Measurements from ENCODE around the gene HAND2.

Gene HAND2

DNA sequence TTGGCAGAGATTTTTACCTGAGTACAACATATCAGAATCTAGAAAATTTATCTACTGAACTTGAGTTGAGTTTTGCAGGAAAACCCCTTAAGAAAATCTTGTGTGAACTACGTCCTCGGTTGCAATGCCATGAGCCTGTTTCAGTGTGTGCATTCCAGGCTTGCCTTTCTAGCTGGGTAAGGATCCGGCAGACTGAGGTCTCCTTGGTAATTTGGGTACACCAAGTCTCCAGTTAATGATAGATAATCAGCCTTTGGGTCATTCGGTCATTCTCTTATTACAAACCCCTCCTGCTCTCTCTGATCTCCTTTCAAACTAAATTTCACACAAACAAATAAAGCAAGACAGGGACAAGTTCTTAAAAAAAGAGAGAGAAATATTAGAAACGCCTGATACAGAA, 5.9 kb upstream of the HAND2 start:
- no peak for DNase-seq

- no peak for DNase-seq
Measured at GRCh38 chr4:173535165-173535902, 5.3 kb upstream of the HAND2 start.

- DNase-seq: no peak
Measured at GRCh38 chr4:173534434-173534833, 4.4 kb upstream of the HAND2 start.

- DNase-seq: no peak
Measured at GRCh38 chr4:173532725-173533511, 2.9 kb upstream of the HAND2 start.

DNA sequence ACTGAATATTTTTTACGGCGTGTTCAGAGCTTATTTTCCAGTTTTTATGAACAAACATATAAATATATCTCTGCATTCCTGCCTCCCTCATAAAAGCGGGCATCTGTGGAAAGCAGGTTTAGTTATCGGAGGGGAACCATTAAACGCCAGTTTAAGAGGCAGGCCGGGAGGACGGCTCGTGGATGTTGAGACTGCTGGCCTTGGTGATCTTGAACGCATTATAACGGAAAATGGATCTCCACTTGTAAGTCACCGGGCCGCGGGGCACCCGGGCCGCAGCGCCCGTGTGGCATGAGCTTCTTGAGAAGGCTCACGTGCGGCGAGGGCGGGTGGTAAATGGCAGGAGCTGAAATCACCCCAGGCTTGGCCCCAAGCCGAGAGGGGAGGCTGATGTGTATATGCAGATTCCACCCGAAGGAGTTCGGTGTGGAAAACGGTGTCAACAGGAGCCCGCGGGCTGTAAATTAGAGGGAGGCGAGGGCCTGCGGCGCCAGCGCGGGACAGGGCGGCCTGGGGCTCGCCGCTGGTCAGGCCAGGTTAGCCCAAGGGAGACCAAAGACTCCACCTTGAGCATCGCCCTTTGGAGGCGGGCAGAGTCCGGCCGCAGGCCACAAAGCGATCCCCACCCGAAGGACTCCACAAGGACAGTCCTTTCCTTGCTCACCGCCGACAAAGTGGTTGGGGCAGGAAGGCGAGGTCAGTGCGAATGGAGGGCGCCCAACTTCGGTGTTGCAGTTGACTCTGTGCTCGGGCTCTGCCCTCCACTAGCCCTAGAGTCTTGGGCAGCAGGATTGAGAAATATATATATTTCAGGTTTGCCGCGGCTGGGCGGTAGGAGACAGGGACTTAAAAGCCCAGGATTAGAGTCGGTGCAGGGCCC, 1.3 kb upstream of the HAND2 start:
- no peak for DNase-seq

DNA sequence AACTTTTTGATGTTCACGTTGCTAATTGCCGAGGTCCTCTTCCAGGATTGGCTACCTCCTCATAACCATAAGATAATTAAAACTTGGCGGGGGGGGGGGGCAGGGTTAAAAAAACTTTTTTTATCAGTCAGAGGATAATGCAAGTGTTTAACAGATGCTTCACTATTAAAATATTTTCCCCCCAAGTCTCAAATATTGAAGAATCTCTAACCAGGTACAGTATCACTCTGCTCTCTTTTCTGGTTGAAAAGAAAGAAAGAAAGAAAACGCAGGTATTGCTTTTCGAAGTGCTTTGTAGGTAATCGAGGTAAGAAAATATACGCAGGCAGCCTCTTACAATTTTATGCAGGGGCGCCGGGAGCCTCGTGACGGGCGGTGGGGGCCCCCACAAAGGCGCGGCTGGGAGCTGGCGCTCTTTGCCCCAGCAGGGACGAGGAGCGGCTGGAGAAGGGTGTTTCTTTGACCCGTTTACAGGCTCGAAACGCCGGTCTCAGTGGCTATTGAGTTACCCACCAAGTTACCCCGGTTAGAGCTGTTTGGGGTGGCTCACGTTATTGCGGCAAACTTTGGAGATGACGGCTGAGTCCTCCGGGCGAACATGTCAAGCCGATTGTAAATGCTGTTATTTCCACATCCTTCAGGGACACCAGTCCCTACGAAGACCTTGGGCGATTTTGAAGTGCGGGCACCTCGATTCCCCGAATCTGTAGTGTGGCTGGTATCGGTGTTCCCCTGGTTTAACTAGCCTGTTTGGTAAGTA, 477 bp upstream of the HAND2 start:
- no peak for DNase-seq

DNA sequence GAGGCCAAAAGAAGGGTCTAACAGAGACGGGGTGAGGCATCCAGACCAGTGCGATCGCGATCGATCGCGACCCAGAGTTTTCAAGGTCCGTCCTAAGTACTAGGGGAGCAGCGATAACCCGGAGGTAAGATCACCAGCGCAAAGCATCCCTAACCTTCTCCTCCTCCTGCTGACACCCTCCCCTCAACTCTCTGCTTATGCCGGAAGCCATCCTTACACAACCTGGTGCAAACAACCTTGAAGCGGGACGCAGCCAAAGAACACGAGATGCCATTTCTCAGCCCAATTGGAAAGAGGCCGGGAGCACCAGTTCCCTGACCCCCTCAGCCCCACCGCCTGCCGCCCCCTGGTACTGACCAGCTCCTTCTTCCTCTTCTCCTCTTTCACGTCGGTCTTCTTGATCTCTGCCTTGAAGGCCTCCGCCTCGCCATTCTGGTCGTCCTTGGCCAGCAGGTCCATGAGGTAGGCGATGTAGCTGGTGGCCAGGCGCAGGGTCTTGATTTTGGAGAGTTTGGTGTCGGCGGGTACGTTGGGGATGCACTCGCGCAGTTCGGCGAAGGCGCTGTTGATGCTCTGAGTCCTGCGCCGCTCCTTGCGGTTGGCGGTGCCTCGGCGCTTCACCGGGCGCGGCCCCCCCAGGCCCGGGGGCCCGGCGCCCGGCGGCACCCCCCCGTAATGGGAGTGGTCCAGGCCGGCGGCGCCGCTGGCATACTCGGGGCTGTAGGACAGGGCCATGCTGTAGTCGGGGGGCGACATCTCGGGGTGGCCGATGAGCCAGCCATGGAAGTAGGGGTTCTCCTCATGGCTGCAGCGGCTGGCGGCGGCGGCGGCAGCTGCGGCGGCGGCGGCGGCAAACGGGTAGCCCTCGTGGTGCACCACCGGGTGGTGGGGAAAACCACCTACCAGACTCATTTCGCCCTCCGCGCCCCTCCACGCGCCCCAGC, 1.4 kb downstream of the HAND2 start:
- no peak for DNase-seq

- DNase-seq: no peak
Measured at GRCh38 chr4:173527103-173527891, 2.7 kb downstream of the HAND2 start.

- no peak for DNase-seq
Measured at GRCh38 chr4:173526724-173527102, 3.3 kb downstream of the HAND2 start.

- no peak for DNase-seq
Measured at GRCh38 chr4:173526027-173526482, 4.0 kb downstream of the HAND2 start.

DNA sequence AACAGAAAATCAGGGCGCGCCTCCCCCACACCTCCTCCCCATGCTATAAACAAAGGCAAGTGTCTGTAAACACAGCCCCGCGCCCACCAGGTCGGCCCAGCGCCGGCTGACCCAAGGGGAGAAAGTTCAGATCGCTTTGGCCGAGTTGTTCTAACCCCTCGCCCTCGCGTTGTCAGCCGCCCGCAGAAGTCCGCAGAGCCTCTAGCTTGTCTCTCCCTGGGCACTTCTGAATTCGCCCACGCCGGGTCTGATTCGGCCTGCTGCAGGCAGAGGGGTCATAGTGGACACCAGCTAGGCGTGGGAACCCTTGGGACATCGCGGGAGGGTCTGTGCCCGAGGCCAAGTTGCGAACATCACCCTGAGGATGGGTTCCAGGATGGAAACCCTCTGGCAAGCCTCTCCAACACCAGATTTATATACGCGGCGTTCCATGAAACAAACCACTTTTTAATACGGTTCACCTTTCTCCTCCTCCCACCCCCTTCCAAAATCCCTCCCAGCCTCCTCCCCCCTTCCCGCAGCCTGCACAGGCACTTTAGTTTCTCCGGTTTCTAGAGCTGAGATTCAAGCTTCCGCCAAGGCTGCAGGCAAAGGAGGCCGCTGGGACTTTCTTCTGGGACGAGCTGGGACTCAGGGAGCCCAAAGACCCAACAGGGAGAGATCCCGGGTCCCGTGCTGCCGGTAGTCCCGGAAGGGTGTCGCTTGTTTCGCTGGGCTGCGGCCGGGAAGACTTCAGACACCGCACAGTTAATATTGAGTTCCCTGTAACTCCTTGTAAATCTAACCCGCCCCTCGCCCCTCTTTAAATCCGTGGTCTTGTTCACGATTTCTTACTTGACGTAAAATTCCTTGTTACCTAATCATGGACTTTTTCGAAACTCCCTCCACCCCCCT, 4.7 kb downstream of the HAND2 start:
- no peak for DNase-seq

DNA sequence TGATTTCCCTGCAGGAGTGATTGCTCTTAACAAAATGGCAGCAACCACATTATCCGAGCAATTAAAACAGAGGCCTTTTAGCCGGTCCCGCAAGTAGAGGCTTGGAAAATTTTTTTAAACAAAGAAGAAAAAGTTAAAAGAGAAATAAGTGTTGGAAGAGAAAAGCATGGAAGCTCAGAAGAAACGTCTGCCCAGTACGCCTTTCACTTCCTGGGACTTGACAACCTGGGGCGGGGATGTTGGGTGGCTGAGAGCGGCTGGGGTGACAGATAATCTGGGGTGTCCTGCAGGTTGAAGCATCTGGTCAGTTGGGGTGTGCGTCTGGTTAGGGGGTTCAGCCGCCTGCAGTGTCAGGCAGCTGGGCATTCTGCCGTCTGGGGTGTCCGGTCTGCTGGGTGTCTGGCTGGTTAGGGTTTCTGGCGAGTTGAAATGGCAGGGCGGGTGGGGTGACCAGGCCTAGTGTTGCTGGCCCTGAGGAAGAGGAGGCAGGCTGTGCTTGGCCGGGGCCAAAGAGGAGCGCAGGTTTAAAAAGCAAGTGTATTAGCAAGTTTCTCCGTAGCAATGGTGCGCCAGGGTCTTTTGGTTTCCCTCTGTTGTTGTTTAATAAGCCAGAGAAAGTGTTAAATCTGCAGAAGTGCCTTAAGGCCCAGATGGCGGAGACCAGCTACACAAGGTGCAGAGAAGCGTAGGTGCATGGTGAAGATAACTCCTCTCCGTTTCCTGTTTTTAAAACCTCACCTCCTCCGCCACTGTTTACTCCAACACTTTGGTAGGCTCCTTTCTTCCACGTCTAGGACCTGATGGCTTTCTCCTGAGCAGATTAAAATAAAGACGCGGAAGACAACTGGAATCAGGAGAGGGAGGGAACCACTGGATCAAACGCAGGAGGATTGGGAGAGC, 5.6 kb downstream of the HAND2 start:
- DNase-seq: no peak

DNA sequence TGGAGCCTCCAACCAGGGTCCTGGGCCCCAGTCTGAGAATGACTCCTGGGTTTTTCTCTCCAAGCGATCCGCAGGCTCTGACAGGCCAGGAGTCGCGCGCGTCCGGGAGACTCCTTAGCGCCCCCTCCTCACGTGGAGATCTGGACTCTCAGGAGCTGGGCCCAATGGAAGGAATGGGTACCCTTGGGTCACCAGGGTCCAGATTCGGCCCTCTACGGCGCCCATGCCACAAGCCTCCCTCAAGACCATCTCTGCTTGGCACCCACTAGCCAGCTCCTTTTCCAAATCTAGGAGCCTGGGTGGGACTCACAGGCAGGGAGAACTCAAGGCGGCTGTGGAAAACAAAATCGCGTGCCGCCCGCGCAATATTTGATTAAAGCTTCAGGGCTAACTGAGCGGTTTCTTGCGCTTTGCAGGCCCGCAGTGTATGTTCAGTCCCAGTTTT, 7.1 kb downstream of the HAND2 start:
- DNase-seq: no peak

GRCh38 chr4:173522160-173522950, 7.7 kb downstream of the HAND2 start:
- no peak for DNase-seq

DNA sequence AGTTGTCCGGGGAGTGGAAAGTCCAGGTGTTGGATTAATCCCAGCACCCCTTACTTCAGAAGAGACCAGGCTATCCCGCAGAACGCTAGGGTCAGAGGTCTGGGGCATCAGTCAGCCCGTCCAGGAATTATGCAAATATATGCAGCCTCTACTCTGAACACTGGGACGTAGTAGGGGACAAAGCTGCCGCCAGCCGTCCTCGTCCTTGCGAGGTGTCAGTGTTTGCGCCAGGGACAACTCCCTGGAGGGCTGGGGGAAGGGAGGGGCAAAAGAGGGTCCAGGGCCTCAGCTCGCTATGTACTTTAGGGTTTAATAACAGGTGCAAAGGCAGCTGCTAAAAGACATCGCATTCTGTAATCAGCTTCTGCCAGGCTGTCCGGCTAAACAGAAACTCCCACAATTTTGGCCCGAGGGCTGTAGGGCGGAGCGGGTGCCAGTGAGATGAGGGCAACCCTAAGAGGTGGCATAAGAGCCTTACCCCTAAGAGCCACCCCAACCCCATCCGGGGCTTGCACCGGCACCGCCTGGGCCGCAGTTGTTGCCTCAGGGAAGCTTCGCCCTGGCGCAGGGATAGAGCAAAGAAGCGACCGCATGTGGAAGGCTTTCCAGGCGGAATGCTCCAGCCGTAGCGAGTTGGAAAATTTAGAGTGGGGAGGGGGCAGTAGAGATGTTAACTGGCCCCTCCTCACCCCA, 8.4 kb downstream of the HAND2 start:
- DNase-seq: no peak

- no peak for DNase-seq
Measured at GRCh38 chr4:173520921-173521466, 9.0 kb downstream of the HAND2 start.

Data from DMS 273 treated with DMSO at 0.1 percent for 48 hours (cell line).